Spleen (tissue), 7 donors: ENCODE measurements around the gene GPD1L.

Source experiments
- CTCF ChIP-seq, 11 experiments: fragments of 200-600 bp in 7 of 11; fragments of 450-650 bp in 4 of 11; sonication (generic) in 4 of 11; IDR thresholded peaks in 8 of 11; conservative IDR thresholded peaks in 3 of 11; 1 replicate in 7 of 11; 2 replicates in 4 of 11; pipeline versions ENCODE4 v1.4.0 to v1.8.0; 2016 to 2021; ENCODE audit warnings: antibody characterized with exemption in 11 of 11, inconsistent platforms in 4 of 11, mild to moderate bottlenecking in 1 of 11
- POLR2A ChIP-seq, 3 donors: fragments of 450-650 bp; IDR thresholded peaks; one replicate each; pipeline ENCODE4 v1.5.1; 2017; ENCODE audit warnings: antibody characterized with exemption in 3 of 3, mild to moderate bottlenecking in 1 of 3
- POLR2AphosphoS5 ChIP-seq, 3 donors: sonication (generic); formaldehyde crosslinking; IDR thresholded peaks; one replicate each; pipeline ENCODE4 v1.5.1; 2017; ENCODE audit warnings: antibody characterized with exemption in 3 of 3
- donor health status: DM: no; HTN: no; CAD: no; lungs with moderate emphysema.
- donor health status: DM: no; HTN: no; CAD: no.
- donor health status: DM: no; HTN: no; CAD: no.

GRCh38 chr3:32084870-32085269, 21.6 kb upstream of the GPD1L start:
- TF ChIP-seq CTCF (IDR thresholded peaks at IDR 0.05 in 8 of 11, conservative IDR thresholded peaks at IDR 0.05 in 3 of 11) (no peak), POLR2A (IDR thresholded peaks at IDR 0.05) (no peak), POLR2AphosphoS5 (IDR thresholded peaks at IDR 0.05) (no peak)
